H1 (cell line): ENCODE measurements around the gene TEKT5. TPM values are rescaled to one million over a fixed set of nuclear protein-coding genes. Genes with fewer than 3 reads are reported as not detected.

ENCODE experiments used
- CTCF ChIA-PET: fragments of 300-600 bp; sonication (Branson Sonifier 250); formaldehyde crosslinking; loops from one replicate; lab custom pipeline; 2021; ENCODE audit not compliant: partially characterized antibody; lab: Charles Lee
- POLR2A ChIA-PET: fragments of 300-600 bp; sonication (Branson Sonifier 250); formaldehyde crosslinking; loops from one replicate; lab custom pipeline; 2021; ENCODE audit warnings: inconsistent platforms; ENCODE audit not compliant: partially characterized antibody; lab: Charles Lee
- DNase-seq, 2 experiments: peaks; one replicate each; pipeline versions ENCODE4 v3.0.0 to v3.0.0-alpha.2; 2010 to 2022; ENCODE audit warnings: low spot score in 2 of 2, low read depth in 1 of 2, mixed read lengths in 1 of 2
- FAIRE-seq: peaks from 2 replicates; lab custom pipeline; 2011; peaks lifted over from hg19 to GRCh38; lab: Jason Lieb, UNC
- H2AFZ ChIP-seq: 2 replicates; pipeline ENCODE4 v1.8.1; 2012; ENCODE audit warnings: low read length, inconsistent platforms
- H2AK5ac ChIP-seq: 2 replicates; pipeline ENCODE4 v1.6.1; 2013; ENCODE audit warnings: low read depth, low read length
- H2BK120ac ChIP-seq: replicated peaks from 2 replicates; pipeline ENCODE3; 2013; ENCODE audit warnings: low read depth, low read length, inconsistent platforms
- H2BK12ac ChIP-seq: 2 replicates; pipeline ENCODE4 v1.6.1; 2013; ENCODE audit warnings: low read depth, low read length
- H2BK15ac ChIP-seq: 2 replicates; pipeline ENCODE4 v1.6.1; 2013; ENCODE audit warnings: low read length
- H2BK20ac ChIP-seq: 2 replicates; pipeline ENCODE4 v1.6.1; 2013; ENCODE audit warnings: low read length
- H2BK5ac ChIP-seq: 2 replicates; pipeline ENCODE4 v1.6.1; 2013; ENCODE audit warnings: low read depth, low read length
- H3K14ac ChIP-seq: 2 replicates; pipeline ENCODE4 v1.6.1; 2013; ENCODE audit warnings: inconsistent platforms; ENCODE audit not compliant: insufficient read length
- H3K18ac ChIP-seq: 2 replicates; pipeline ENCODE4 v1.6.1; 2013; ENCODE audit warnings: low read length; ENCODE audit errors: extremely low read depth
- H3K23ac ChIP-seq: 2 replicates; pipeline ENCODE4 v1.6.1; 2013; ENCODE audit warnings: inconsistent platforms; ENCODE audit not compliant: insufficient read length
- H3K23me2 ChIP-seq: 2 replicates; pipeline ENCODE4 v1.6.1; 2013; ENCODE audit warnings: low read depth, low read length
- H3K27ac ChIP-seq: 2 replicates; pipeline ENCODE4 v1.6.1; 2011; ENCODE audit warnings: low read depth, low read length, inconsistent platforms
- H3K27me3 ChIP-seq, 4 experiments: replicated peaks in 1 of 4; 1 replicate in 1 of 4; 2 replicates in 3 of 4; pipeline versions ENCODE4 v1.6.1 to v1.8.1; 2011 to 2013; ENCODE audit warnings: low read length in 3 of 4, mild to moderate bottlenecking in 3 of 4, inconsistent platforms in 2 of 4, mixed read lengths in 2 of 4, moderate library complexity in 1 of 4; ENCODE audit not compliant: control insufficient read depth in 3 of 4, insufficient read depth in 3 of 4; ENCODE audit errors: extremely low read depth in 1 of 4
- H3K36me3 ChIP-seq, 4 experiments: 2 replicates each; pipeline versions ENCODE4 v1.6.1 to v1.8.1; 2011 to 2013; ENCODE audit warnings: mild to moderate bottlenecking in 4 of 4, low read length in 3 of 4, moderate library complexity in 2 of 4, control low read depth in 1 of 4, inconsistent platforms in 1 of 4; ENCODE audit not compliant: insufficient read depth in 4 of 4, control insufficient read depth in 2 of 4
- H3K4ac ChIP-seq: replicated peaks from 2 replicates; pipeline ENCODE3; 2013; ENCODE audit warnings: low read length, low read depth, mixed read lengths, inconsistent platforms; ENCODE audit not compliant: insufficient read length
- H3K4me1 ChIP-seq, 4 experiments: replicated peaks in 1 of 4; 1 replicate in 1 of 4; 2 replicates in 3 of 4; pipeline versions ENCODE4 v1.6.1 to v1.8.1; 2011 to 2013; ENCODE audit warnings: low read length in 3 of 4, inconsistent platforms in 2 of 4, mixed read lengths in 1 of 4; ENCODE audit not compliant: insufficient read depth in 4 of 4, control insufficient read depth in 3 of 4
- H3K4me2 ChIP-seq, 2 experiments: 2 replicates each; pipeline versions ENCODE4 v1.6.1 to v1.8.1; 2011 to 2013; ENCODE audit warnings: low read depth in 2 of 2, low read length in 2 of 2, control low read depth in 1 of 2, inconsistent platforms in 1 of 2, mild to moderate bottlenecking in 1 of 2; ENCODE audit not compliant: insufficient read depth in 1 of 2
- H3K4me3 ChIP-seq, 4 experiments: fragments of 200-600, 300-600 bp in 1 of 4; sonication (generic), shearing (Covaris generic), sonication (Bioruptor Twin) in 1 of 4; 2 replicates each; pipeline versions ENCODE4 v1.5.1 to v1.8.1; 2011 to 2016; ENCODE audit warnings: low read length in 4 of 4, low read depth in 3 of 4, control low read depth in 2 of 4, inconsistent platforms in 2 of 4, mild to moderate bottlenecking in 2 of 4, mixed read lengths in 1 of 4, moderate library complexity in 1 of 4; ENCODE audit not compliant: insufficient read depth in 2 of 4; ENCODE audit errors: extremely low read depth in 1 of 4
- H3K56ac ChIP-seq: replicated peaks from 2 replicates; pipeline ENCODE3; 2013; ENCODE audit warnings: low read depth, mild to moderate bottlenecking, mixed read lengths, low read length, inconsistent platforms; ENCODE audit not compliant: insufficient read length
- H3K79me1 ChIP-seq: 2 replicates; pipeline ENCODE4 v1.6.1; 2013; ENCODE audit warnings: low read depth, low read length, control low read depth
- H3K79me2 ChIP-seq, 2 experiments: 2 replicates each; pipeline versions ENCODE4 v1.6.1 to v1.8.1; 2012 to 2013; ENCODE audit warnings: low read length in 2 of 2, mild to moderate bottlenecking in 2 of 2, inconsistent platforms in 1 of 2; ENCODE audit not compliant: insufficient read depth in 2 of 2, control insufficient read depth in 1 of 2
- H3K9ac ChIP-seq, 4 experiments: replicated peaks in 1 of 4; 1 replicate in 1 of 4; 2 replicates in 3 of 4; pipeline versions ENCODE4 v1.6.1 to v1.8.1; 2011 to 2013; ENCODE audit warnings: low read depth in 3 of 4, low read length in 3 of 4, control low read depth in 2 of 4, mild to moderate bottlenecking in 2 of 4, moderate library complexity in 2 of 4, inconsistent platforms in 1 of 4; ENCODE audit errors: extremely low read depth in 1 of 4
- H3K9me3 ChIP-seq, 2 experiments: 2 replicates each; pipeline versions ENCODE4 v1.6.1 to v1.8.1; 2012 to 2013; ENCODE audit warnings: mild to moderate bottlenecking in 2 of 2, moderate library complexity in 2 of 2, control low read depth in 1 of 2, inconsistent platforms in 1 of 2, low read depth in 1 of 2, low read length in 1 of 2, mixed read lengths in 1 of 2; ENCODE audit not compliant: insufficient read depth in 2 of 2
- H4K20me1 ChIP-seq, 2 experiments: replicated peaks in 1 of 2; 2 replicates each; pipeline versions ENCODE3 to v1.8.1; 2011 to 2013; ENCODE audit warnings: inconsistent platforms in 2 of 2, low read length in 2 of 2, mild to moderate bottlenecking in 1 of 2; ENCODE audit not compliant: insufficient read depth in 2 of 2, control insufficient read depth in 1 of 2
- H4K5ac ChIP-seq: 2 replicates; pipeline ENCODE4 v1.6.1; 2013; ENCODE audit warnings: low read length, low read depth, mixed read lengths, inconsistent platforms; ENCODE audit not compliant: insufficient read length
- H4K8ac ChIP-seq: 2 replicates; pipeline ENCODE4 v1.8.0; 2013; ENCODE audit warnings: mild to moderate bottlenecking, moderate library complexity, low read length, inconsistent platforms; ENCODE audit not compliant: insufficient read depth; ENCODE audit errors: extremely low read depth
- H4K91ac ChIP-seq: replicated peaks from 2 replicates; pipeline ENCODE3; 2013; ENCODE audit warnings: low read length, mixed read lengths, inconsistent platforms; ENCODE audit not compliant: insufficient read length
- ASH2L ChIP-seq: fragments of 200-600, 300-600 bp; sonication (generic); IDR thresholded peaks from one replicate; pipeline ENCODE4 v1.7.1; 2017; ENCODE audit warnings: low read length
- ATF3 ChIP-seq: IDR thresholded peaks from 2 replicates; pipeline ENCODE4 v1.6.1; 2011; ENCODE audit warnings: low read depth, mild to moderate bottlenecking, low read length; ENCODE audit not compliant: insufficient read depth
- BACH1 ChIP-seq: IDR thresholded peaks from 2 replicates; pipeline ENCODE4 v1.6.1; 2012; ENCODE audit warnings: low read length, improper control_type of control experiment
- CBX8 ChIP-seq: fragments of 300-800, 300-1000 bp; sonication (generic); IDR thresholded peaks from 2 replicates; pipeline ENCODE4 v1.7.1; 2016; ENCODE audit warnings: low read depth, low read length, borderline replicate concordance
- CHD1 ChIP-seq: IDR thresholded peaks from 2 replicates; pipeline ENCODE4 v1.6.1; 2012; ENCODE audit warnings: low read depth, low read length, improper control_type of control experiment
- GTF2F1 ChIP-seq: IDR thresholded peaks from 2 replicates; pipeline ENCODE4 v1.6.1; 2012; ENCODE audit warnings: low read depth, low read length, improper control_type of control experiment, borderline replicate concordance
- KDM4A ChIP-seq: IDR thresholded peaks from one replicate; pipeline ENCODE4 v1.7.1; 2012; ENCODE audit warnings: low read depth, mild to moderate bottlenecking, moderate library complexity, low read length, inconsistent platforms; ENCODE audit not compliant: severe bottlenecking
- RBBP5 ChIP-seq: IDR thresholded peaks from 2 replicates; pipeline ENCODE4 v1.7.1; 2012; ENCODE audit warnings: low read depth, mild to moderate bottlenecking, inconsistent platforms, low read length, moderate library complexity, borderline replicate concordance
- RXRA ChIP-seq: IDR thresholded peaks from 2 replicates; pipeline ENCODE4 v1.6.1; 2011; ENCODE audit warnings: low read depth, mild to moderate bottlenecking, low read length, moderate library complexity; ENCODE audit not compliant: insufficient read depth
- SIRT6 ChIP-seq: IDR thresholded peaks from one replicate; pipeline ENCODE4 v1.7.1; 2012; ENCODE audit warnings: low read length, inconsistent platforms
- SP2 ChIP-seq: IDR thresholded peaks from 2 replicates; pipeline ENCODE4 v1.6.1; 2012; ENCODE audit warnings: mild to moderate bottlenecking, low read length, inconsistent platforms
- SP4 ChIP-seq: IDR thresholded peaks from 2 replicates; pipeline ENCODE4 v1.6.1; 2012; ENCODE audit warnings: low read length, inconsistent platforms
- SRF ChIP-seq: IDR thresholded peaks from 2 replicates; pipeline ENCODE4 v1.6.1; 2011; ENCODE audit warnings: mild to moderate bottlenecking, low read depth, low read length, moderate library complexity
- TBP ChIP-seq: IDR thresholded peaks from 2 replicates; pipeline ENCODE4 v1.6.1; 2011; ENCODE audit warnings: low read depth, low read length, improper control_type of control experiment
- TEAD4 ChIP-seq: IDR thresholded peaks from 2 replicates; pipeline ENCODE4 v1.6.1; 2012; ENCODE audit warnings: low read depth, low read length, inconsistent platforms, mixed read lengths
- WGBS, 2 experiments: shearing (Covaris generic) in 1 of 2; methylation state at CpG; one replicate each; pipeline versions ENCODE4 v1.1.6 to v1.1.7; 2013 to 2015; ENCODE audit warnings: low lambda C conversion rate in 2 of 2, mixed read lengths in 2 of 2, inconsistent platforms in 1 of 2, low coverage in 1 of 2, missing lambda C conversion rate in 1 of 2; ENCODE audit not compliant: insufficient replicate concordance in 2 of 2, insufficient coverage in 1 of 2, insufficient read length in 1 of 2; ENCODE audit errors: extremely low coverage in 1 of 2, missing lambda C conversion rate in 1 of 2; 5-methylcytosine and 5-hydroxymethylcytosine counted together
- polyA plus RNA-seq, 7 experiments: library from polyadenylated mRNA; depleted of rRNA in 3 of 7; stranded (reverse) in 5 of 7; unstranded in 2 of 7; fragments of >200 nt in 5 of 7; fragments of 200-250 nt in 2 of 7; gene quantifications; 1 replicate in 5 of 7; 2 replicates in 1 of 7; 4 replicates in 1 of 7; pipeline versions ENCODE4 v1.2.1 to v1.2.3, GENCODE V29; 2011 to 2013; ENCODE audit warnings: missing spikeins in 2 of 7, mixed read lengths in 2 of 7
- total RNA-seq: library from RNA; stranded (reverse); fragmentation: NEBNext Ultra II Directional; extraction: Animal tissue kit (Norgen Biotek cat#: 25700); gene quantifications from 2 replicates; pipeline ENCODE4 v1.2.1, GENCODE V29; 2021

The TEKT5 gene
- total and polyA plus RNA-seq, 2 of the 8 experiments (the other 6 are each of a cell fraction or from before 2014, with no cell fraction given), result 0.95 TPM; not detected in 1

- TF ChIP-seq RXRA (no peak), TEAD4 (no peak), SRF (no peak), TBP (no peak), RBBP5 (no peak), CBX8 (no peak), CHD1 (no peak), BACH1 (no peak), SP4 (no peak), GTF2F1 (no peak), SIRT6 (no peak), KDM4A (no peak), ATF3 (no peak), ASH2L (no peak), SP2 (no peak)
- Histone ChIP-seq H3K4me3 (no peak overlapping the region), H2BK12ac (no peak overlapping the region; the same call in 1 of the 2 replicates), H3K79me2 (no peaks in the 10 kb centered on the region), H3K14ac (no peak overlapping the region), H2AFZ (no peak overlapping the region), H3K4ac (no peak overlapping the region), H2BK20ac (no peak overlapping the region), H3K79me1 (no peaks in the 10 kb centered on the region), H2BK120ac (no peak overlapping the region), H3K23ac (no peak overlapping the region), H3K4me1 (peaks cover 1 to 5% (median 2%) of the 10 kb centered on the region in 4 experiments; a peak in 5 of 7 replicates), H3K9ac (no peak overlapping the region), H3K56ac (no peak overlapping the region), H3K27me3 (no peaks in the 10 kb centered on the region), H2AK5ac (no peak overlapping the region), H3K4me2 (no peak overlapping the region), H3K36me3 (no peaks in the 10 kb centered on the region; a peak in 1 of 8 replicates), H4K8ac (no peak overlapping the region), H2BK15ac (no peak overlapping the region; the same call in 1 of the 2 replicates), H3K9me3 (peaks cover 6 to 7% of the 10 kb centered on the region in 2 experiments; a peak in 3 of 4 replicates), H4K5ac (no peak overlapping the region), H2BK5ac (peak overlapping the region; percentile 61; the same call in 1 of the 2 replicates), H4K20me1 (no peaks in the 10 kb centered on the region), H3K23me2 (no peaks in the 10 kb centered on the region), H3K27ac (no peak overlapping the region), H4K91ac (no peak overlapping the region), H3K18ac (no peak overlapping the region)
- no peak for FAIRE-seq
- ChIA-PET CTCF (interaction anchor here (0.7 to 1.5 kb wide), 5 partner anchors 17 to 143 kb away, joined by 3 to 4 read pairs (median 3); no protein-coding TSS in a partner anchor), POLR2A (no interaction called here)
- 83% methylated on average over 7 of the region's 7 CpGs; no CpG with 5 or more reads in 1 of the 2 experiments for WGBS, 2 experiments
- DNase-seq, result no peak
Observed at GRCh38 chr16:10665166-10665565, 29.6 kb downstream of the TEKT5 start.
